Spleen (tissue), 11 donors: ENCODE data around the gene TP73. TPM values are rescaled to one million over a fixed set of nuclear protein-coding genes. Genes with fewer than 3 reads are reported as not detected.
A peak's percentile ranks its signal among the peaks of the same experiment; 100 is the strongest.

Experiments used
- DNase-seq: peaks from one replicate; pipeline ENCODE4 v3.0.0-alpha.2; 2020
- H3K27ac ChIP-seq, 8 donors: fragments of 200-600 bp; sonication (generic) in 7 of 8; 1 replicate in 4 of 8; 2 replicates in 4 of 8; pipeline versions ENCODE4 v1.5.0 to v1.8.0; 2016 to 2021; ENCODE audit warnings: inconsistent platforms in 4 of 8, mild to moderate bottlenecking in 4 of 8, moderate library complexity in 1 of 8
- H3K27me3 ChIP-seq, 7 donors: fragments of 200-600 bp; sonication (generic) in 6 of 7; replicated peaks in 1 of 7; 1 replicate in 4 of 7; 2 replicates in 3 of 7; pipeline versions ENCODE4 v1.5.0 to v1.8.0; 2016 to 2021; ENCODE audit warnings: inconsistent platforms in 3 of 7, mild to moderate bottlenecking in 1 of 7
- H3K36me3 ChIP-seq, 6 donors: fragments of 200-600 bp; sonication (generic) in 5 of 6; 1 replicate in 4 of 6; 2 replicates in 2 of 6; pipeline versions ENCODE4 v1.5.0 to v1.8.0; 2016 to 2021; ENCODE audit warnings: inconsistent platforms in 2 of 6
- H3K4me1 ChIP-seq, 6 donors: fragments of 200-600 bp; sonication (generic) in 5 of 6; 1 replicate in 3 of 6; 2 replicates in 3 of 6; pipeline versions ENCODE4 v1.5.0 to v1.8.0; 2016 to 2021; ENCODE audit warnings: inconsistent platforms in 3 of 6
- H3K4me3 ChIP-seq, 8 donors: fragments of 200-600 bp; sonication (generic) in 7 of 8; 1 replicate in 4 of 8; 2 replicates in 4 of 8; pipeline versions ENCODE4 v1.5.0 to v1.8.0; 2016 to 2021; ENCODE audit warnings: inconsistent platforms in 4 of 8, mild to moderate bottlenecking in 4 of 8, moderate library complexity in 2 of 8
- H3K9me3 ChIP-seq, 8 donors: fragments of 200-600 bp; sonication (generic) in 7 of 8; 1 replicate in 4 of 8; 2 replicates in 4 of 8; pipeline versions ENCODE4 v1.5.0 to v1.8.0; 2016 to 2021; ENCODE audit warnings: inconsistent platforms in 4 of 8
- CTCF ChIP-seq, 11 experiments: fragments of 200-600 bp in 7 of 11; fragments of 450-650 bp in 4 of 11; sonication (generic) in 4 of 11; IDR thresholded peaks in 8 of 11; conservative IDR thresholded peaks in 3 of 11; 1 replicate in 7 of 11; 2 replicates in 4 of 11; pipeline versions ENCODE4 v1.4.0 to v1.8.0; 2016 to 2021; ENCODE audit warnings: antibody characterized with exemption in 11 of 11, inconsistent platforms in 4 of 11, mild to moderate bottlenecking in 1 of 11
- POLR2A ChIP-seq, 3 donors: fragments of 450-650 bp; IDR thresholded peaks; one replicate each; pipeline ENCODE4 v1.5.1; 2017; ENCODE audit warnings: antibody characterized with exemption in 3 of 3, mild to moderate bottlenecking in 1 of 3
- POLR2AphosphoS5 ChIP-seq, 3 donors: sonication (generic); formaldehyde crosslinking; IDR thresholded peaks; one replicate each; pipeline ENCODE4 v1.5.1; 2017; ENCODE audit warnings: antibody characterized with exemption in 3 of 3
- WGBS, 5 donors: extraction: QIAGEN DNeasy Blood & Tissue Kit in 3 of 5; methylation state at CpG; one replicate each; pipeline versions ENCODE4 v1.1.5 to v1.1.7; 2013 to 2018; 5-methylcytosine and 5-hydroxymethylcytosine counted together
- intact Hi-C: fragments of 100-400 bp; cut with DNase I; formaldehyde crosslinking; loops from one replicate; pipeline ENCODE4 v1.15.0; 2023; ENCODE audit warnings: low total_unique reads
- polyA plus RNA-seq, 3 donors: library from polyadenylated mRNA; stranded (reverse); fragments of 200-250 nt; gene quantifications; one replicate each; pipeline ENCODE4 v1.2.1, GENCODE V29; 2013
- total RNA-seq, 7 donors: library from RNA; depleted of rRNA in 3 of 7; stranded (reverse); fragments of >200 nt in 3 of 7; fragmentation: NEBNext Ultra II Directional in 4 of 7; extraction: Animal tissue kit (Norgen Biotek cat#: 25700) in 4 of 7; gene quantifications; one replicate each; pipeline versions ENCODE4 v1.1.0 to v1.2.1, GENCODE V29; 2016 to 2021
- donor health status: healthy with polysubstance abuse.
- donor health status: DM: no; HTN: no; CAD: no; lungs with moderate emphysema.
- donor health status: DM: no; HTN: no; CAD: no.
- donor health status: Bipolar disorder and iron deficiency.
- donor health status: healthy.
- donor health status: DM: no; HTN: no; CAD: no.
- donor health status: DM: yes; HTN: yes; CAD: no.

TP73 gene
- total and polyA plus RNA-seq, 10 donors: 0.11 to 4.3 (median 0.96) TPM

- Histone ChIP-seq H3K27me3 (peaks cover 10 to 46% (median 42%) of the 10 kb centered on the region in 7 donors), H3K4me1 (peaks cover 25 to 64% (median 50%) of the 10 kb centered on the region in 6 donors), H3K36me3 (peaks cover 0 to 34% (median 27%) of the 10 kb centered on the region in 6 donors), H3K27ac (peak within 1 kb of the TSS in 7 of 8 donors; percentile 29 to 83 (median 65)), H3K4me3 (peak within 1 kb of the TSS; percentile 78 to 98 (median 94)), H3K9me3 (no peaks in the 10 kb centered on the region)
- intact Hi-C loops: no loop called here
- TF ChIP-seq POLR2A (IDR thresholded peaks at IDR 0.05) (peak in 1 of 3 donors; percentile 80), CTCF (IDR thresholded peaks at IDR 0.05 in 8 of 11, conservative IDR thresholded peaks at IDR 0.05 in 3 of 11) (peak in 6 of 11 experiments; percentile 18 to 53 (median 34)), POLR2AphosphoS5 (IDR thresholded peaks at IDR 0.05) (peak; percentile 94 to 96 (median 96))
- 3 to 5% (median 4%) methylated on average over 52 to 60 of the region's 60 CpGs for WGBS, 5 donors
- peak; percentile 95 for DNase-seq
These were observed 2.7 kb upstream of the TP73 start, which contains the start of gene WRAP73 for GRCh38 chr1:3649342-3650247. WRAP73 (minus strand) TSS chr1:3650103; CDS start chr1:3649999, 104 bp downstream.

- 7 to 19% (median 11%) methylated on average over 21 to 50 of the region's 50 CpGs for WGBS, 5 donors
- H3K9me3 ChIP-seq: no peaks in the 10 kb centered on the region
- H3K4me1 ChIP-seq: peaks cover 25 to 64% (median 50%) of the 10 kb centered on the region in 6 donors
- intact Hi-C loops: no loop called here
- peaks cover 0 to 26% (median 20%) of the 10 kb centered on the region in 6 donors for H3K36me3 ChIP-seq
- peaks cover 10 to 54% (median 48%) of the 10 kb centered on the region in 7 donors for H3K27me3 ChIP-seq
- peak overlapping the region in 1 of 8 donors; percentile 83 for H3K27ac ChIP-seq
- peak; percentile 49 to 77 (median 50) for TF ChIP-seq POLR2AphosphoS5 (IDR thresholded peaks at IDR 0.05)
- no peak for TF ChIP-seq POLR2A (IDR thresholded peaks at IDR 0.05)
- TF ChIP-seq CTCF (IDR thresholded peaks at IDR 0.05 in 8 of 11, conservative IDR thresholded peaks at IDR 0.05 in 3 of 11): no peak
- H3K4me3 ChIP-seq: peak overlapping the region; percentile 78 to 98 (median 94)
- peak; percentile 81 for DNase-seq
These were observed 1.9 kb upstream of the TP73 start for GRCh38 chr1:3650248-3651025.

GRCh38 chr1:3651026-3651929, 1.0 kb upstream of the TP73 start:
- Histone ChIP-seq H3K9me3 (no peaks in the 10 kb centered on the region), H3K36me3 (peaks cover 0 to 17% (median 12%) of the 10 kb centered on the region in 6 donors), H3K4me1 (peaks cover 25 to 64% (median 50%) of the 10 kb centered on the region in 6 donors), H3K27ac (no peak overlapping the region), H3K27me3 (peaks cover 10 to 63% (median 49%) of the 10 kb centered on the region in 7 donors), H3K4me3 (peak overlapping the region in 7 of 8 donors; percentile 78 to 98 (median 95))
- DNase-seq: peak; percentile 80
- TF ChIP-seq CTCF (IDR thresholded peaks at IDR 0.05 in 8 of 11, conservative IDR thresholded peaks at IDR 0.05 in 3 of 11): no peak
- no peak for TF ChIP-seq POLR2A (IDR thresholded peaks at IDR 0.05)
- TF ChIP-seq POLR2AphosphoS5 (IDR thresholded peaks at IDR 0.05): no peak
- intact Hi-C loops: no loop called here
- WGBS, 5 donors: 7 to 16% (median 7%) methylated on average over 20 to 83 of the region's 83 CpGs
